Spleen (tissue), 11 donors: ENCODE data around the gene FAM3D. TPM values are rescaled to one million over a fixed set of nuclear protein-coding genes. Genes with fewer than 3 reads are reported as not detected.
"Not testable (repeated sequence)": the region's sequence is repeated elsewhere in the genome, so short reads cannot be mapped to it uniquely, and the experiment has no call there.

ENCODE experiments used
- DNase-seq: peaks from one replicate; pipeline ENCODE4 v3.0.0-alpha.2; 2020
- H3K27ac ChIP-seq, 8 donors: fragments of 200-600 bp; sonication (generic) in 7 of 8; 1 replicate in 4 of 8; 2 replicates in 4 of 8; pipeline versions ENCODE4 v1.5.0 to v1.8.0; 2016 to 2021; ENCODE audit warnings: inconsistent platforms in 4 of 8, mild to moderate bottlenecking in 4 of 8, moderate library complexity in 1 of 8
- H3K27me3 ChIP-seq, 7 donors: fragments of 200-600 bp; sonication (generic) in 6 of 7; replicated peaks in 1 of 7; 1 replicate in 4 of 7; 2 replicates in 3 of 7; pipeline versions ENCODE4 v1.5.0 to v1.8.0; 2016 to 2021; ENCODE audit warnings: inconsistent platforms in 3 of 7, mild to moderate bottlenecking in 1 of 7
- H3K36me3 ChIP-seq, 6 donors: fragments of 200-600 bp; sonication (generic) in 5 of 6; 1 replicate in 4 of 6; 2 replicates in 2 of 6; pipeline versions ENCODE4 v1.5.0 to v1.8.0; 2016 to 2021; ENCODE audit warnings: inconsistent platforms in 2 of 6
- H3K4me1 ChIP-seq, 6 donors: fragments of 200-600 bp; sonication (generic) in 5 of 6; 1 replicate in 3 of 6; 2 replicates in 3 of 6; pipeline versions ENCODE4 v1.5.0 to v1.8.0; 2016 to 2021; ENCODE audit warnings: inconsistent platforms in 3 of 6
- H3K4me3 ChIP-seq, 8 donors: fragments of 200-600 bp; sonication (generic) in 7 of 8; 1 replicate in 4 of 8; 2 replicates in 4 of 8; pipeline versions ENCODE4 v1.5.0 to v1.8.0; 2016 to 2021; ENCODE audit warnings: inconsistent platforms in 4 of 8, mild to moderate bottlenecking in 4 of 8, moderate library complexity in 2 of 8
- H3K9me3 ChIP-seq, 8 donors: fragments of 200-600 bp; sonication (generic) in 7 of 8; 1 replicate in 4 of 8; 2 replicates in 4 of 8; pipeline versions ENCODE4 v1.5.0 to v1.8.0; 2016 to 2021; ENCODE audit warnings: inconsistent platforms in 4 of 8
- POLR2A ChIP-seq, 3 donors: fragments of 450-650 bp; IDR thresholded peaks; one replicate each; pipeline ENCODE4 v1.5.1; 2017; ENCODE audit warnings: antibody characterized with exemption in 3 of 3, mild to moderate bottlenecking in 1 of 3
- POLR2AphosphoS5 ChIP-seq, 3 donors: sonication (generic); formaldehyde crosslinking; IDR thresholded peaks; one replicate each; pipeline ENCODE4 v1.5.1; 2017; ENCODE audit warnings: antibody characterized with exemption in 3 of 3
- WGBS, 5 donors: extraction: QIAGEN DNeasy Blood & Tissue Kit in 3 of 5; methylation state at CpG; one replicate each; pipeline versions ENCODE4 v1.1.5 to v1.1.7; 2013 to 2018; 5-methylcytosine and 5-hydroxymethylcytosine counted together
- intact Hi-C: fragments of 100-400 bp; cut with DNase I; formaldehyde crosslinking; loops from one replicate; pipeline ENCODE4 v1.15.0; 2023; ENCODE audit warnings: low total_unique reads
- polyA plus RNA-seq, 3 donors: library from polyadenylated mRNA; stranded (reverse); fragments of 200-250 nt; gene quantifications; one replicate each; pipeline ENCODE4 v1.2.1, GENCODE V29; 2013
- total RNA-seq, 7 donors: library from RNA; depleted of rRNA in 3 of 7; stranded (reverse); fragments of >200 nt in 3 of 7; fragmentation: NEBNext Ultra II Directional in 4 of 7; extraction: Animal tissue kit (Norgen Biotek cat#: 25700) in 4 of 7; gene quantifications; one replicate each; pipeline versions ENCODE4 v1.1.0 to v1.2.1, GENCODE V29; 2016 to 2021
- TF ChIP-seq, protein P1 (sequence below), 11 experiments: fragments of 200-600 bp in 7 of 11; fragments of 450-650 bp in 4 of 11; sonication (generic) in 4 of 11; IDR thresholded peaks in 8 of 11; conservative IDR thresholded peaks in 3 of 11; 1 replicate in 7 of 11; 2 replicates in 4 of 11; pipeline versions ENCODE4 v1.4.0 to v1.8.0; 2016 to 2021; ENCODE audit warnings: antibody characterized with exemption in 11 of 11, inconsistent platforms in 4 of 11, mild to moderate bottlenecking in 1 of 11
- donor health status: healthy with polysubstance abuse.
- donor health status: DM: no; HTN: no; CAD: no; lungs with moderate emphysema.
- donor health status: DM: no; HTN: no; CAD: no.
- donor health status: Bipolar disorder and iron deficiency.
- donor health status: healthy.
- donor health status: DM: no; HTN: no; CAD: no.
- donor health status: DM: yes; HTN: yes; CAD: no.

The FAM3D gene
- total and polyA plus RNA-seq, 10 donors = 0.23 to 0.42 (median 0.32) TPM; not detected in 6

DNA sequence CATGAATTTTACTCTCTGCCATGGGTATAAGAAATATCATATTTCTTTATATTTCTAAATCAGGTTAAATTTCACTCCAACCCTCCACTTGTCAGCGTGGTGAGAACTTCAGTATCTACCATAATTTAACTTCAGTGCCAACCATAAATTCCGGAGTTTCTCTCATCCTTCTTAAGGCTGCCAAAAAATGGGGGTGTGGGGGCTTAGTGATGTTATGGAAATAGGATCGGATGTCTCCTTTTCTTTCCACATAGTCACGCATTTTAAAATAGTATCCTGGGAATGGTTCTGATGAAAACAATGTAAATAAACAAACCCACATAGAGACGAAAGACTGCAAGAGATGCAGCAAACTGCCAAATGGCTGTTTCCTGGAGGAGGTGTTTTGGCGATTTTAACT is 12.9 kb upstream of the FAM3D start:
- H3K36me3 ChIP-seq = no peaks in the 10 kb centered on the region
- H3K27me3 ChIP-seq = peaks cover 0 to 10% (median 0%) of the 10 kb centered on the region in 7 donors
- no peak overlapping the region for H3K27ac ChIP-seq
- H3K4me1 ChIP-seq = no peaks in the 10 kb centered on the region
- H3K4me3 ChIP-seq = no peak overlapping the region
- intact Hi-C loops = no loop called here
- 71 to 88% (median 85%) methylated on average over 6 of the region's 6 CpGs for WGBS, 5 donors
- TF ChIP-seq, protein P1, sequence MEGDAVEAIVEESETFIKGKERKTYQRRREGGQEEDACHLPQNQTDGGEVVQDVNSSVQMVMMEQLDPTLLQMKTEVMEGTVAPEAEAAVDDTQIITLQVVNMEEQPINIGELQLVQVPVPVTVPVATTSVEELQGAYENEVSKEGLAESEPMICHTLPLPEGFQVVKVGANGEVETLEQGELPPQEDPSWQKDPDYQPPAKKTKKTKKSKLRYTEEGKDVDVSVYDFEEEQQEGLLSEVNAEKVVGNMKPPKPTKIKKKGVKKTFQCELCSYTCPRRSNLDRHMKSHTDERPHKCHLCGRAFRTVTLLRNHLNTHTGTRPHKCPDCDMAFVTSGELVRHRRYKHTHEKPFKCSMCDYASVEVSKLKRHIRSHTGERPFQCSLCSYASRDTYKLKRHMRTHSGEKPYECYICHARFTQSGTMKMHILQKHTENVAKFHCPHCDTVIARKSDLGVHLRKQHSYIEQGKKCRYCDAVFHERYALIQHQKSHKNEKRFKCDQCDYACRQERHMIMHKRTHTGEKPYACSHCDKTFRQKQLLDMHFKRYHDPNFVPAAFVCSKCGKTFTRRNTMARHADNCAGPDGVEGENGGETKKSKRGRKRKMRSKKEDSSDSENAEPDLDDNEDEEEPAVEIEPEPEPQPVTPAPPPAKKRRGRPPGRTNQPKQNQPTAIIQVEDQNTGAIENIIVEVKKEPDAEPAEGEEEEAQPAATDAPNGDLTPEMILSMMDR (IDR thresholded peaks at IDR 0.05 in 8 of 11, conservative IDR thresholded peaks at IDR 0.05 in 3 of 11) = no peak
- TF ChIP-seq POLR2AphosphoS5 (IDR thresholded peaks at IDR 0.05) (no peak), POLR2A (IDR thresholded peaks at IDR 0.05) (no peak)
- no peak for DNase-seq
- H3K9me3 ChIP-seq = peaks cover 0 to 8% (median 0%) of the 10 kb centered on the region in 8 donors

DNA sequence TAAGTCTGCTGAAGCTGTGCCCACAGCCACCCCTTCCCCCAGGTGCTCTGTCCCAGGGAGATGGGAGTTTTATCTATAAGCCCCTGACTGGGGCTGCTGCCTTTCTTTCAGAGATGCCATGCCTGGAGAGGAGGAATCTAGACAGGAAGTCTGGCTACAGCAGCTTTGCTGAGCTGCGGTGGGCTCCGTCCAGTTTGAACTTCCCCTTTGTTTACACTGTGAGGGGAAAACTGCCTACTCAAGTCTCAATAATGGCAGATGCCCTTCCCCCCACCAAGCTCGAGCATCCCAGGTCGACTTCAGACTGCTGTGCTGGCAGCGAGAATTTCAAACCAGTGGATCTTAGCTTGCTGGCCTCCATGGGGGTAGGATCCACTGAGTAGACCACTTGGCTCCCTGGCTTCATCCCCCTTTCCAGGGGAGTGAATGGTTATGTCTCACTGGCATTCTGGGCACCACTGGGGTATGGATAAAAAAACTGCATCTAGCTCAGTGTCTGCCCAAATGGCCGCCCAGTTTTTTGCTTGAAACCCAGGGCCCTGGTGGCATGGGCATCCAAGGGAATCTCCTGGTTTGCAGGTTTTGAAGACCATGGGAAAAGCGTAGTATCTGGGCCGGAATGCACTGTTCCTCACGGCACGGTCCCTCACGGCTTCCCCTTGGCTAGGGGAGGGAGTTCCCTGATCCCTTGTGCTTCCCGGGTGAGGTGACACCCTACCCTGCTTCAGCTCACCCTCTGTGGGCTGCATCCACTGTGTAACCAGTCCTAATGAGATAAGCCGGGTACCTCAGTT is 11.8 kb upstream of the FAM3D start:
- intact Hi-C loops, DNase-seq, H3K27ac ChIP-seq, H3K4me3 ChIP-seq, H3K4me1 ChIP-seq, H3K9me3 ChIP-seq, H3K36me3 ChIP-seq: not testable (repeated sequence)
- 57 to 70% (median 63%) methylated on average over 11 to 13 of the region's 13 CpGs for WGBS, 5 donors
- peaks cover 0 to 10% (median 0%) of the 10 kb centered on the region in 7 donors for H3K27me3 ChIP-seq

DNA sequence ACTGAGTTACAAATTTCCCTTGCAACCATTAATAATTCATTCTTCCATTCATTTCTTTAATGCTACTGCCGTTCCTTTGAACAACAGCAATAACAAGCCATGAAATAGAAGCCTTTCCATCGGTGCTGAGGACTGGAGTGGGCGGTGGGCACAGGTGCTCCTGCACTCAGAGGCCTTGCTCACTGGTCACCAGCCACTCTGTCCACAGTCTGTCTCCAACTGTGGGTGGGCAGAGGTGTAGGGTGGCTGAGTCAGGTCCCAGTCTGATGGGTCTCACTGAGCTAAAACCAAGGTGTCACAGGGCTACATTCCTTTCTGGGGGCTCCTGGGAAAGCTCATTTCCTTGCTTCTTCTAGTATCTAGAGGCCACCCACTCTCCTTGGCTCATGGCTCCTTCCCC is 6.3 kb upstream of the FAM3D start:
- Histone ChIP-seq H3K4me3 (no peak overlapping the region), H3K9me3 (peaks cover 0 to 8% (median 0%) of the 10 kb centered on the region in 8 donors), H3K27ac (no peak overlapping the region), H3K36me3 (no peaks in the 10 kb centered on the region), H3K27me3 (no peaks in the 10 kb centered on the region), H3K4me1 (no peaks in the 10 kb centered on the region)
- 86 to 93% (median 90%) methylated on average over 3 of the region's 3 CpGs for WGBS, 5 donors
- intact Hi-C loops = no loop called here
- DNase-seq = no peak
- TF ChIP-seq, protein P1 (IDR thresholded peaks at IDR 0.05 in 8 of 11, conservative IDR thresholded peaks at IDR 0.05 in 3 of 11) = no peak
- TF ChIP-seq POLR2AphosphoS5 (IDR thresholded peaks at IDR 0.05) = no peak
- no peak for TF ChIP-seq POLR2A (IDR thresholded peaks at IDR 0.05)

DNA sequence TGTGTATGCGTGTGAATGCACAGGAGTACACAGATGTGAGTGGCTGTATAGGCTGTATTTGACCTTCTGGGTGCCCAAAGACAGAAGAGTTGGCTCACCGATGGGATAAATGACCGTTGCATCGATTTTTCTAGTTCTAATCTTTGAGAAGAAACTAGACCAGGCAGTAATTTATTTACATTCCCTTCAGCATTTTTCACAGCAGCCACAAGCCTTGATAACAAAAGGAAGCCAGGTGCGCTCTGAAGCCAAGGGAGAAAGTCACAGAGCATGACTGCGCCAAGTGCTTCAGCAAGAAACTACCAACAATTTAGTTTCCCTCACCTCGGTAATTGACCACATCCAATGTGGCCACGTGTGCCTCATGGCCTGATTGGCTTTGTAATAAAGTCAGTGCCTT is 5.9 kb upstream of the FAM3D start:
- intact Hi-C loops = no loop called here

More for the DNA sequence above, 5.9 kb upstream of the FAM3D start:
- Histone ChIP-seq H3K36me3 (no peaks in the 10 kb centered on the region), H3K4me1 (no peaks in the 10 kb centered on the region), H3K27ac (no peak overlapping the region), H3K9me3 (peaks cover 0 to 8% (median 0%) of the 10 kb centered on the region in 8 donors), H3K27me3 (no peaks in the 10 kb centered on the region), H3K4me3 (no peak overlapping the region)
- 89 to 92% (median 92%) methylated on average over 8 of the region's 8 CpGs for WGBS, 5 donors
- TF ChIP-seq POLR2A (IDR thresholded peaks at IDR 0.05) (no peak), POLR2AphosphoS5 (IDR thresholded peaks at IDR 0.05) (no peak)
- TF ChIP-seq, protein P1 (IDR thresholded peaks at IDR 0.05 in 8 of 11, conservative IDR thresholded peaks at IDR 0.05 in 3 of 11) = no peak
- DNase-seq = no peak
